Neural progenitor cell (in vitro differentiated cells): Measurements from ENCODE around the gene CLNK. TPM values are rescaled to one million over a fixed set of nuclear protein-coding genes. Genes with fewer than 3 reads are reported as not detected.
A peak's percentile ranks its signal among the peaks of the same experiment; 100 is the strongest.

Experiments used
- DNase-seq: peaks from one replicate; pipeline ENCODE4 v3.0.0-alpha.2; 2016; ENCODE audit warnings: low spot score
- H2AFZ ChIP-seq: fragments of 200-600 bp; sonication (generic); replicated peaks from 2 replicates; pipeline ENCODE4 v1.6.1; 2016; ENCODE audit warnings: antibody characterized with exemption
- H3F3A ChIP-seq: fragments of 200-600 bp; sonication (generic); 2 replicates; pipeline ENCODE4 v1.6.1; 2016; ENCODE audit warnings: antibody characterized with exemption, low read depth
- H3K27ac ChIP-seq: fragments of 200-600 bp; sonication (generic); 2 replicates; pipeline ENCODE4 v1.5.1; 2016; ENCODE audit warnings: mild to moderate bottlenecking
- H3K27me3 ChIP-seq: fragments of 200-600 bp; sonication (generic); 2 replicates; pipeline ENCODE4 v1.6.1; 2016; ENCODE audit warnings: mild to moderate bottlenecking, moderate library complexity
- H3K36me3 ChIP-seq: fragments of 200-600 bp; sonication (generic); 2 replicates; pipeline ENCODE4 v1.5.1; 2016
- H3K4me1 ChIP-seq: fragments of 200-600 bp; sonication (generic); 2 replicates; pipeline ENCODE4 v1.6.1; 2016; ENCODE audit warnings: mixed run types
- H3K4me2 ChIP-seq: fragments of 200-600 bp; sonication (generic); 2 replicates; pipeline ENCODE4 v1.6.1; 2016
- H3K4me3 ChIP-seq: fragments of 200-600 bp; sonication (generic); 2 replicates; pipeline ENCODE4 v1.5.1; 2016
- H3K79me2 ChIP-seq: fragments of 200-600 bp; sonication (generic); 2 replicates; pipeline ENCODE4 v1.6.1; 2016; ENCODE audit warnings: low read depth
- H3K9ac ChIP-seq: fragments of 200-600 bp; sonication (generic); 2 replicates; pipeline ENCODE4 v1.6.1; 2016
- H3K9me3 ChIP-seq: fragments of 200-600 bp; sonication (generic); 2 replicates; pipeline ENCODE4 v1.5.1; 2016; ENCODE audit warnings: low read depth
- H4K20me1 ChIP-seq: fragments of 200-600 bp; sonication (generic); 2 replicates; pipeline ENCODE4 v1.6.1; 2016; ENCODE audit warnings: low read depth
- H3K27ac Mint-ChIP-seq: 3 replicates; pipeline ENCODE4 v1.8.0; 2021; ENCODE audit warnings: mixed read lengths
- H3K27me3 Mint-ChIP-seq: 2 replicates; pipeline ENCODE4 v1.8.0; 2022; ENCODE audit warnings: low read depth, mild to moderate bottlenecking, inconsistent platforms, moderate library complexity, mixed read lengths; ENCODE audit not compliant: insufficient read depth
- H3K36me3 Mint-ChIP-seq: 3 replicates; pipeline ENCODE4 v1.8.0; 2021; ENCODE audit warnings: mixed read lengths
- H3K4me1 Mint-ChIP-seq: 3 replicates; pipeline ENCODE4 v1.8.0; 2021; ENCODE audit warnings: mixed read lengths
- H3K4me3 Mint-ChIP-seq: 3 replicates; pipeline ENCODE4 v1.8.0; 2021; ENCODE audit warnings: mild to moderate bottlenecking, moderate library complexity, mixed read lengths
- H3K9me3 Mint-ChIP-seq: 3 replicates; pipeline ENCODE4 v1.8.0; 2020; ENCODE audit warnings: mixed read lengths
- CTCF ChIP-seq: fragments of 200-600 bp; sonication (generic); IDR thresholded peaks from 2 replicates; pipeline ENCODE4 v1.5.1; 2017; ENCODE audit warnings: antibody characterized with exemption, mild to moderate bottlenecking
- EZH2 ChIP-seq: fragments of 200-600 bp; sonication (generic); IDR thresholded peaks from 2 replicates; pipeline ENCODE4 v1.6.1; 2017; ENCODE audit warnings: antibody characterized with exemption, mild to moderate bottlenecking, moderate library complexity
- EZH2phosphoT487 ChIP-seq: fragments of 200-600 bp; sonication (generic); IDR thresholded peaks from 2 replicates; pipeline ENCODE4 v1.6.1; 2017; ENCODE audit warnings: antibody characterized with exemption
- total RNA-seq: library from RNA; depleted of rRNA; stranded (reverse); fragments of >200 nt; gene quantifications from 2 replicates; pipeline ENCODE4 v1.2.3, GENCODE V29; 2015; ENCODE audit warnings: low replicate concordance

Gene CLNK
- total RNA-seq, 1 donor from 2014 or later: not detected

- H3K9me3 Mint-ChIP-seq: peaks cover 7% of the 10 kb centered on the region
- H3K4me1 Mint-ChIP-seq: peaks cover 9% of the 10 kb centered on the region
Observed at GRCh38 chr4:10639664-10640063, 44.9 kb downstream of the CLNK start.

GRCh38 chr4:10639100-10639499 lies 45.5 kb downstream of the CLNK start:
- Histone ChIP-seq H3K4me3 (no peak overlapping the region), H3K27me3 (no peaks in the 10 kb centered on the region), H3K4me2 (no peak overlapping the region), H4K20me1 (no peaks in the 10 kb centered on the region), H3K27ac (no peak overlapping the region), H3K9ac (no peak overlapping the region), H3F3A (no peaks in the 10 kb centered on the region), H3K4me1 (peaks cover 13% of the 10 kb centered on the region), H3K36me3 (no peaks in the 10 kb centered on the region), H2AFZ (no peak overlapping the region), H3K9me3 (no peaks in the 10 kb centered on the region), H3K79me2 (no peaks in the 10 kb centered on the region)
- TF ChIP-seq EZH2 (no peak), CTCF (no peak), EZH2phosphoT487 (no peak)
- peak; percentile 58 for DNase-seq
- Mint-ChIP-seq H3K4me3 (no peak overlapping the region), H3K27ac (no peak overlapping the region), H3K4me1 (peaks cover 9% of the 10 kb centered on the region), H3K27me3 (no peaks in the 10 kb centered on the region), H3K9me3 (peaks cover 7% of the 10 kb centered on the region), H3K36me3 (no peaks in the 10 kb centered on the region)

More at GRCh38 chr4:10639664-10640063, 44.9 kb downstream of the CLNK start:
- no peak for DNase-seq
- H3K27ac Mint-ChIP-seq: no peak overlapping the region
- Histone ChIP-seq H2AFZ (no peak overlapping the region), H3K4me2 (no peak overlapping the region), H3K4me1 (peaks cover 7% of the 10 kb centered on the region), H3K27me3 (no peaks in the 10 kb centered on the region), H3K36me3 (no peaks in the 10 kb centered on the region), H3K9ac (no peak overlapping the region), H3F3A (no peaks in the 10 kb centered on the region), H4K20me1 (no peaks in the 10 kb centered on the region), H3K27ac (no peak overlapping the region), H3K79me2 (no peaks in the 10 kb centered on the region), H3K9me3 (no peaks in the 10 kb centered on the region), H3K4me3 (no peak overlapping the region)
- no peaks in the 10 kb centered on the region for H3K27me3 Mint-ChIP-seq
- H3K36me3 Mint-ChIP-seq: no peaks in the 10 kb centered on the region
- TF ChIP-seq EZH2: no peak
- TF ChIP-seq EZH2phosphoT487: no peak
- no peak for TF ChIP-seq CTCF
- no peak overlapping the region for H3K4me3 Mint-ChIP-seq

GRCh38 chr4:10635091-10635490 lies 49.5 kb downstream of the CLNK start:
- peaks cover 6% of the 10 kb centered on the region for H3K4me1 Mint-ChIP-seq
- no peak for DNase-seq
- Histone ChIP-seq H3K27ac (no peak overlapping the region), H3K4me2 (no peak overlapping the region), H3K27me3 (no peaks in the 10 kb centered on the region), H4K20me1 (no peaks in the 10 kb centered on the region), H3K36me3 (no peaks in the 10 kb centered on the region), H2AFZ (no peak overlapping the region), H3F3A (no peaks in the 10 kb centered on the region), H3K9ac (no peak overlapping the region), H3K9me3 (no peaks in the 10 kb centered on the region), H3K4me1 (peaks cover 17% of the 10 kb centered on the region), H3K79me2 (no peaks in the 10 kb centered on the region), H3K4me3 (no peak overlapping the region)
- no peaks in the 10 kb centered on the region for H3K27me3 Mint-ChIP-seq
- TF ChIP-seq EZH2phosphoT487 (no peak), CTCF (no peak), EZH2 (no peak)
- H3K27ac Mint-ChIP-seq: no peak overlapping the region
- H3K36me3 Mint-ChIP-seq: no peaks in the 10 kb centered on the region
- no peak overlapping the region for H3K4me3 Mint-ChIP-seq
- H3K9me3 Mint-ChIP-seq: no peaks in the 10 kb centered on the region
